ENCODE measurements around the gene PAK4. TPM values are rescaled to one million over a fixed set of nuclear protein-coding genes. Genes with fewer than 3 reads are reported as not detected.
"Not testable (repeated sequence)": the region's sequence is repeated elsewhere in the genome, so short reads cannot be mapped to it uniquely, and the experiment has no call there.

The PAK4 gene
- total and polyA plus RNA-seq, 2 of the 8 experiments (the other 6 are each of a cell fraction or from before 2014, with no cell fraction given): 50.7 to 64.4 TPM

- TF ChIP-seq ATF2 (IDR thresholded peaks at IDR 0.05; ENCODE audit: low read length) (no peak), KDM5A (IDR thresholded peaks at IDR 0.05; ENCODE audit: low read length) (no peak), MAFK (IDR thresholded peaks at IDR 0.05; ENCODE audit: low read depth, low read length) (no peak), CEBPB (IDR thresholded peaks at IDR 0.05; ENCODE audit: low read depth, low read length) (no peak)
Observed at GRCh38 chr19:39090881-39091280, 34.7 kb upstream of the PAK4 start (continued).

GRCh38 chr19:39095799-39096540 lies 29.6 kb upstream of the PAK4 start:
- H3K23me2 ChIP-seq (ENCODE audit: low read depth, low read length); H3K27ac ChIP-seq (ENCODE audit: low read depth, low read length); H4K5ac ChIP-seq (ENCODE audit: insufficient read length, low read depth, low read length); H4K8ac ChIP-seq (ENCODE audit: extremely low read depth, insufficient read depth, low read length); H3K9me3 ChIP-seq (ENCODE audit: insufficient read depth in 2 of 2, low read depth in 1 of 2, low read length in 1 of 2); H3K9ac ChIP-seq (replicated peaks in 1 of 4; ENCODE audit: extremely low read depth in 1 of 4, low read depth in 3 of 4, low read length in 3 of 4); POLR2A ChIA-PET (ENCODE audit: partially characterized antibody); H2BK120ac ChIP-seq (replicated peaks; ENCODE audit: low read depth, low read length); H2AFZ ChIP-seq (ENCODE audit: low read length); H3K4ac ChIP-seq (replicated peaks; ENCODE audit: insufficient read length, low read depth, low read length); H2BK20ac ChIP-seq (ENCODE audit: low read length); FAIRE-seq; H4K20me1 ChIP-seq (replicated peaks in 1 of 2; ENCODE audit: control insufficient read depth in 1 of 2, insufficient read depth in 2 of 2, low read length in 2 of 2); H3K27me3 ChIP-seq (replicated peaks in 1 of 4; ENCODE audit: control insufficient read depth in 3 of 4, extremely low read depth in 1 of 4, insufficient read depth in 3 of 4, low read length in 3 of 4); H2BK12ac ChIP-seq (ENCODE audit: low read depth, low read length); H3K23ac ChIP-seq (ENCODE audit: insufficient read length); H3K56ac ChIP-seq (replicated peaks; ENCODE audit: insufficient read length, low read depth, low read length); H2AK5ac ChIP-seq (ENCODE audit: low read depth, low read length); H3K36me3 ChIP-seq (ENCODE audit: control insufficient read depth in 2 of 4, insufficient read depth in 4 of 4, low read length in 3 of 4); H3K4me1 ChIP-seq (replicated peaks in 1 of 4; ENCODE audit: control insufficient read depth in 3 of 4, insufficient read depth in 4 of 4, low read length in 3 of 4); DNase-seq (ENCODE audit: low read depth in 1 of 2, low spot score in 2 of 2); H3K79me1 ChIP-seq (ENCODE audit: low read depth, low read length); H3K14ac ChIP-seq (ENCODE audit: insufficient read length); H3K4me3 ChIP-seq (ENCODE audit: extremely low read depth in 1 of 4, insufficient read depth in 2 of 4, low read depth in 3 of 4, low read length in 4 of 4); H4K91ac ChIP-seq (replicated peaks; ENCODE audit: insufficient read length, low read length); H3K4me2 ChIP-seq (ENCODE audit: insufficient read depth in 1 of 2, low read depth in 2 of 2, low read length in 2 of 2); H2BK5ac ChIP-seq (ENCODE audit: low read depth, low read length); H3K18ac ChIP-seq (ENCODE audit: extremely low read depth, low read length); H3K79me2 ChIP-seq (ENCODE audit: control insufficient read depth in 1 of 2, insufficient read depth in 2 of 2, low read length in 2 of 2); H2BK15ac ChIP-seq (ENCODE audit: low read length): not testable (repeated sequence)
- CTCF ChIA-PET (ENCODE audit: partially characterized antibody): interaction anchor here (0.6 to 1.8 kb wide), 5 partner anchors 9 to 42 kb away, joined by 3 to 9 read pairs (median 3); no protein-coding TSS in a partner anchor
- 90% methylated on average over 5 of the region's 5 CpGs; no CpG with 5 or more reads in 1 of the 2 experiments for WGBS, 2 experiments (ENCODE audit: extremely low coverage in 1 of 2, insufficient coverage in 1 of 2, insufficient read length in 1 of 2, insufficient replicate concordance in 2 of 2, low coverage in 1 of 2, low lambda C conversion rate in 2 of 2, missing lambda C conversion rate in 1 of 2)
